GM21786 (cell line): ENCODE results near the gene LRBA.
"Not testable (repeated sequence)": the region's sequence is repeated elsewhere in the genome, so short reads cannot be mapped to it uniquely, and the experiment has no call there.

Experiments
- ATAC-seq: cut with Tn5 transposase; IDR thresholded peaks from one replicate; pipeline ENCODE4 v1.9.1; 2021; ENCODE audit not compliant: unreplicated experiment

LRBA gene

GRCh38 chr4:150751648-150752047 is 263.4 kb downstream of the LRBA start:
- ATAC-seq: no peak

GRCh38 chr4:150750824-150751223 is 264.3 kb downstream of the LRBA start:
- ATAC-seq: no peak

DNA sequence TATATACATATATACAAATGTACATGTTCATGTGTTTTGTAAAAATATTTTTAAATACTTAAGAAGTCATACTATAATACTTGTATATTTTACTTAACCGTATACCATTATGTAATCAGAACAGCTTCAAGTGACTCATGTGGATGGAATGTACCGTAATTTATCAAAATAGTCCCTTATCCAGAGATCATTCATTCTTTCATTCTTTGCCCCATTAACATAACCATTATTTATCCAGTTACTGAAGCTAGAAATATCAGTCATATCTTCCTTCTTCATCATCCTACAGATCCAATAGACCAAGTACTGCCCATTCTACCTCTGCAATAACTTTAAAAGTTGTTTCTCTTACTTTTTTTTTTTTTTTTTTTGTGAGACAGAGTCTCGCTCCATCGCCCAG is 268.9 kb downstream of the LRBA start:
- no peak for ATAC-seq

- ATAC-seq: no peak
These were observed 270.5 kb downstream of the LRBA start for GRCh38 chr4:150744570-150744969.

DNA sequence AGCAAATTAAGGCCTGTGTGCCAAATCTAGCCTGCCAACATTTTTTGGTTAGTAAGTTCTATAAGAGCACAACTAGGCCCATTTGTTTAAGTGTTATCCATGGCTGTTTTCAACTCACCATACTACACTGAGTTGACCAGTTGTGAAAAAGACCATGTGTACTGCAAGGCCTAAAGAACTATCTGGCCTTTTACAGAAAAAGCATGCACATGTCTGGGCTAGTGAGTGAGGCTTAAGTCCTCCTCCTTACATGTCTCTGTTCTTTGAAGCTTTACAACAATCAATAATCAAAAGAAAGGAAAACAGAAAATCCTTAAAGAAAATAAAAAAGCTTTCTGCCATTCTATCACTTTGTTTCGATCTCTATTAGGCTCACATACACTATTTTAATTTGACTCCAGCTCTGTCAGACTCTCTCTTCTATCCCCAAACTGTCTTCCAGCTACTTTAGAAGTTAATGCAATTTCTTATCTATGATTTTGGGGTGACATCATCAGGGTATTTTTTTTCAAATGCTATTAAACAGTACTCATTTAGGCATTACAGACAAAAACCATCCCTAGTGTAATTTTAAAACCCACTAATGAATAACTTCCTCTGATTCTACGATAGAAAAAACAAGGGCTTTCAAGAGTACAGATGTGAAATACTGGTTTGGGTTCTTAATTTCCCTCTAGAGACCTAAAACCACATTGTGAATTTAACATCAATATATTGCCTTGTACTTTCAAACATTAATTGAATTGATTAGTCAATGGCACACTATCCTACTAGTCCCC is 271.3 kb downstream of the LRBA start:
- no peak for ATAC-seq

DNA sequence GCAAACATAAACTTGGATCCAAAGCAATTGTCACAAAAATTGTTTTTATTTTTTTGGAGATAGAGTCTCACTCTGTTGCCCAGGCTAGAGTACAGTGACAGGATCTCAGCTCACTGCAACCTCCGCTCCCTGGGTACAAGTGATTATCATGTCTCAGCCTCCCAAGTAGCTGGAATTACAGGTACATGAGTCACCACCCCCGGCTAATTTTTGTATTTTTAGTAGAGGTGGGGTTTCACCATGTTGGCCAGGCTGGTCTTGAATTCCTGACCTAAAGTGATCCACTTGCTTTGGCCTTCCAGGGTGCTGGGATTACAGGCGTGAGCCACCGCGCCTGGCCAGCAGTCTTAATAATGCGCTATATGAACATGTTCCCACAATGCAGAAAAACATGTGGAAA is 272.2 kb downstream of the LRBA start:
- ATAC-seq: not testable (repeated sequence)

- no peak for ATAC-seq
These were observed 275.5 kb downstream of the LRBA start for GRCh38 chr4:150739591-150739990.

GRCh38 chr4:150725957-150726523 is 289.0 kb downstream of the LRBA start:
- ATAC-seq: no peak

GRCh38 chr4:150723727-150724411 is 291.2 kb downstream of the LRBA start:
- ATAC-seq: no peak

GRCh38 chr4:150722908-150723362 is 292.1 kb downstream of the LRBA start:
- no peak for ATAC-seq

DNA sequence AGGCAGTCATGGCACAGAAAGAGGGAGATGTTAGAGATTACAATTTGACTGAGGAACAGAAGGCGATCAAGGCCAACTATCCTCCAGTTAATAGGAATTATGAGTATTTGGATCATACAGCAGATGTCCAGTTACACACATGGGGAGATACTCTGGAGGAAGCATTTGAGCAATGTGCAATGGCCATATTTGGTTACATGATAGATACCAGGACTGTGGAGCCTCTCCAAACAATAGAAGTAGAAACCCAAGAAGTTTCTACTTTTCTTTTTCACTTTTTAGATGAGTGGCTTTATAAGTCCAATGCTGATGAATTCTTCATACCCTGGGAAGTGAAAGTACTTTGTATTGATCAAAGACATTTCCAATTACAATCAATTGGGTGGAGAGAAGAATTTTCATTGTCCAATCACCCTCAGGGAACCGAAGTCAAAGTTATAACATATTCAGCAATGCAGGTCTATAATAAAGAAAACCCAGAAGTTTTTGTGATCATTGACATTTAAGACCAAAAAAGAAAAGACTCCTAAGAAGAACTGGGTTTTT is 294.0 kb downstream of the LRBA start:
- no peak for ATAC-seq

DNA sequence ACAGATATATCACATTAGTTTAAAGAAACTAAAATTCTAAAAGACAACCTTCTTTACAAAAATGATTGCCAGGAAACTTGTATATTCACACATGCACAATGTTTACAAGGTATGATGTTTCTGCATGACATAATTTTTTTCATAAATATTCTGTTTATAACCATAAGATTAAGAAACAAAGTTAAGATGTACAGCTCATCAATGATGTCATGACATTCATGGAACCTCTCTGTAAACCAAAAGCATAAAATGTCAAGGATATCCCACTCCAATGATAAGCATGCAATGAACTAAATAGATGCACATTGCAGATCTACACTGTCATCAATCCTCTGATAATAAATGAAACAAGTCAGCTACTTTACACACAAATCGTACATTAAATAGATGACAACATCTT is 297.1 kb downstream of the LRBA start:
- no peak for ATAC-seq

- ATAC-seq: no peak
These were observed 300.3 kb downstream of the LRBA start for GRCh38 chr4:150714462-150715438.

GRCh38 chr4:150713251-150713650 is 301.8 kb downstream of the LRBA start:
- no peak for ATAC-seq

GRCh38 chr4:150710770-150711375 is 304.2 kb downstream of the LRBA start:
- ATAC-seq: no peak

DNA sequence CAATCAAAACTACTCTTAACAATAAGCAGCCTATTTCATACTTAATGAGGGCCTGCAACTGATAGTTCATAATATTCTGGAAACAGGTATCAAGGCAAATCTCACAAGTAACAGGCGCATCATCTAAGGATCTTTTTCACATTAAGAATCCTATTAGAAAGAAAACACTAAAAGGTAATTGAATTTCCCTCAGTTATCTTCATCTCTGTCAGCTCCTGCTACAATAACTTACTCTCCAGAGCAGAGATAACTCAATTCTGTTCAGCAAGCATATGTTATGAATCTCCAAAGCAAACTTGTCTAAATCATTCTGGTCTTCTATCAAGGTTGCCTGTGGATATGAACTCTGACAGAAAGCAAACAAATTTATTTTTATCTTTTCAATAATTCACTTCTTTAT is 307.1 kb downstream of the LRBA start:
- no peak for ATAC-seq

DNA sequence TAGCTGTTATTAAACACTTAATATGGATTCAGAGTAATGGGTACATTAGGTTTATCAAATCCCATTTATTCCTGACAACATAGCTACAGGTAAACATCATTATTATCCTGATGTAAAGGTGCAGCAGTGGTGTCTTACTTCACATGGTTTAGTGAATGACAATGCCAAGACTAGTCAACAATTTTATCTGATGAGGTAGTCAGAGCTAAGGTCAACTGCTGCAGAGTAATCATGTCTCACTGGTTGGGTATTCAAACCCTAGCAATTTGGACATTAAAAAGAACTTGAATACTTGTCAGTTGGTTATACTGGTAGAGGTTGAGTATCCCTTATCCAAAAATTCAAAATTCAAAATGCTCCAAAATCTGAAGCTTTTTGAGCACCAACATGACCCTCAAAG is 315.5 kb downstream of the LRBA start:
- ATAC-seq: no peak

- no peak for ATAC-seq
These were observed 319.9 kb downstream of the LRBA start for GRCh38 chr4:150695162-150695561.

GRCh38 chr4:150694438-150694837 is 320.6 kb downstream of the LRBA start:
- ATAC-seq: no peak

GRCh38 chr4:150683775-150684350 is 331.2 kb downstream of the LRBA start:
- no peak for ATAC-seq
